ENCODE measurements around the gene MYO1E. TPM values are rescaled to one million over a fixed set of nuclear protein-coding genes. Genes with fewer than 3 reads are reported as not detected.

The MYO1E gene
- total RNA-seq, 4 donors from 2014 or later: 245 to 380 (median 268) TPM

DNA sequence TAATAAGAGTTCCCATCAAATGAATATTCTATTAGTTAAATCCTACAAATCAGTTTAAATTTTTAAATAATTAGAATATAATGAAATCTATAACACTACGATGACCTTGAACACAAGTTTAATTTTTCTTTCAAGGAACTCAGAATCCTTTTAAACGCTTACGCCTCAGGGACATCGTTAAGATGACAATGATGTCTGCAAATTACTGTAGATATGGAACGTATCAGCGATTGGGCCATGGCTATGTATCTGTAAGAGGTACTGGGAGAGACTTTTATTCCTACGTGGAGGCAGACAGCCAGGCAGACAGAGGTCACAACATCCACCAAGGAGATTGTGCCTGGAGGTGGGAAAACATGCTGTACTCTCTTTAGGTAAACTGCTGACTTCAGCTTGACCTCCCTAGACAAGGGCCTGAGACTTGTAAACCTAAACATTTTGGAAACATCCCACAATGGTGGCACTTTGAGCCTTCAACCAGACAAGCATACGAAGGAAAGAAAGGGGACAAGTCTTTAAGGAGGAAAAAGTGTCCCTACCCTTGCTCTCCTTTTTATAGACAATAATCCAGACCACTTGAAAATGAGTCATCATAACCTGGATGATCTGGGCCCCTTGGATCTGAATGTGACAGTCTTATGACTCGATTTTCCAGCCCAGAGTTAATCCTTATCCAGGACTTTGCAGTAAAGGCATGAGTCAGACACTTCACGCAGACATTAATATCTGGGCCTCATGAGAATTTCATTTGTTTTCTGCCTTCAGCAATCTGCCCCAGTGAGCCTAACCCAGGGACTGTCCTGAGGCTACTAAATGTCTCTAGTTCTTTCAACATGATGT is 172.8 kb downstream of the MYO1E start:
- Histone ChIP-seq H3K4me3 (no peak overlapping the region), H3K27ac (no peak overlapping the region), H3K36me3 (peaks cover 0 to 81% (median 0%) of the 10 kb centered on the region in 3 donors), H3K27me3 (no peaks in the 10 kb centered on the region), H3K4me1 (no peaks in the 10 kb centered on the region), H3K9me3 (no peaks in the 10 kb centered on the region)
- no peak for DNase-seq
- TF ChIP-seq POLR2A (IDR thresholded peaks at IDR 0.05): no peak
- TF ChIP-seq, protein P1, sequence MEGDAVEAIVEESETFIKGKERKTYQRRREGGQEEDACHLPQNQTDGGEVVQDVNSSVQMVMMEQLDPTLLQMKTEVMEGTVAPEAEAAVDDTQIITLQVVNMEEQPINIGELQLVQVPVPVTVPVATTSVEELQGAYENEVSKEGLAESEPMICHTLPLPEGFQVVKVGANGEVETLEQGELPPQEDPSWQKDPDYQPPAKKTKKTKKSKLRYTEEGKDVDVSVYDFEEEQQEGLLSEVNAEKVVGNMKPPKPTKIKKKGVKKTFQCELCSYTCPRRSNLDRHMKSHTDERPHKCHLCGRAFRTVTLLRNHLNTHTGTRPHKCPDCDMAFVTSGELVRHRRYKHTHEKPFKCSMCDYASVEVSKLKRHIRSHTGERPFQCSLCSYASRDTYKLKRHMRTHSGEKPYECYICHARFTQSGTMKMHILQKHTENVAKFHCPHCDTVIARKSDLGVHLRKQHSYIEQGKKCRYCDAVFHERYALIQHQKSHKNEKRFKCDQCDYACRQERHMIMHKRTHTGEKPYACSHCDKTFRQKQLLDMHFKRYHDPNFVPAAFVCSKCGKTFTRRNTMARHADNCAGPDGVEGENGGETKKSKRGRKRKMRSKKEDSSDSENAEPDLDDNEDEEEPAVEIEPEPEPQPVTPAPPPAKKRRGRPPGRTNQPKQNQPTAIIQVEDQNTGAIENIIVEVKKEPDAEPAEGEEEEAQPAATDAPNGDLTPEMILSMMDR (IDR thresholded peaks at IDR 0.05): no peak

DNA sequence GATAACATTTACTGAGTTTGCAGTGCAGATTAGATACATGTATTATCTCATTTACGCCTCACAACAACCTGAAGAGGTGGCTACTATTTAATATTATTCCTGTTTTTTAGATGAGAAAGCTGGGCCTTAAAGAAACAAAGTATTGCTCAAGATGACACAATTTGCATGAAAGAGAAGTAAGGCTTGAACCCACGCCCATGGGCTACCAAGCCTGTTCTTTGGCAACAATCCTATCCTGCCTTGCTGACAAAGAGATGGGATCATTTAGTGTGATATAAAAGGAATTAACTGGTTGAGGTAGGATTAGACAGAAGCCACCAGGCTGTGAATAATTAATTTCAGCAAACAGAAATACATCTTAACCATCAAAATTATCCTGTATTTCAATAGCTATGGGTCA is 175.2 kb downstream of the MYO1E start:
- Histone ChIP-seq H3K27me3 (no peaks in the 10 kb centered on the region), H3K4me3 (no peak overlapping the region), H3K36me3 (peaks cover 0 to 81% (median 0%) of the 10 kb centered on the region in 3 donors), H3K27ac (no peak overlapping the region), H3K4me1 (no peaks in the 10 kb centered on the region), H3K9me3 (no peaks in the 10 kb centered on the region)
- TF ChIP-seq POLR2A (IDR thresholded peaks at IDR 0.05): no peak
- TF ChIP-seq, protein P1 (IDR thresholded peaks at IDR 0.05): no peak
- DNase-seq: no peak

DNA sequence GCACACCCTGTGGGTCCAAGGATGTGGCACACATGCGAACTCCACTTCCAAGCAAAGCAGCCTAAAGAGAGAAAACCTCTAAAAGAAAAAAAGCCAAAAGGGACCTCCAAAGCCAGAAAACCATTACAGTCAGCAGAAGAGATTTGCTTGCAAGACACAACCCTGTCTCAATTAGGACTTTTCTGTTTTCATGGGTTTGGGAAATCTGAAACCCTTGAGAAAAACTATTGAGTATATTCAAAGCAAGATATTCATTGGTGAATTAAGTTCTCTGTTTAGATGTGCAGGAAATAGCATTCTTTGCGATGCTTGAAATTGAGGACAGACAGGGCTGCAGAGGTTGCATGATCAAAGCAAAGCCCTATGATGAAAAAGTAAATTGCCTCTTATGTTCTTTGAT is 176.3 kb downstream of the MYO1E start:
- DNase-seq: no peak
- Histone ChIP-seq H3K36me3 (peaks cover 0 to 81% (median 0%) of the 10 kb centered on the region in 3 donors), H3K27ac (no peak overlapping the region), H3K4me3 (no peak overlapping the region), H3K9me3 (no peaks in the 10 kb centered on the region), H3K27me3 (no peaks in the 10 kb centered on the region), H3K4me1 (no peaks in the 10 kb centered on the region)
- no peak for TF ChIP-seq POLR2A (IDR thresholded peaks at IDR 0.05)
- TF ChIP-seq, protein P1 (IDR thresholded peaks at IDR 0.05): no peak

DNA sequence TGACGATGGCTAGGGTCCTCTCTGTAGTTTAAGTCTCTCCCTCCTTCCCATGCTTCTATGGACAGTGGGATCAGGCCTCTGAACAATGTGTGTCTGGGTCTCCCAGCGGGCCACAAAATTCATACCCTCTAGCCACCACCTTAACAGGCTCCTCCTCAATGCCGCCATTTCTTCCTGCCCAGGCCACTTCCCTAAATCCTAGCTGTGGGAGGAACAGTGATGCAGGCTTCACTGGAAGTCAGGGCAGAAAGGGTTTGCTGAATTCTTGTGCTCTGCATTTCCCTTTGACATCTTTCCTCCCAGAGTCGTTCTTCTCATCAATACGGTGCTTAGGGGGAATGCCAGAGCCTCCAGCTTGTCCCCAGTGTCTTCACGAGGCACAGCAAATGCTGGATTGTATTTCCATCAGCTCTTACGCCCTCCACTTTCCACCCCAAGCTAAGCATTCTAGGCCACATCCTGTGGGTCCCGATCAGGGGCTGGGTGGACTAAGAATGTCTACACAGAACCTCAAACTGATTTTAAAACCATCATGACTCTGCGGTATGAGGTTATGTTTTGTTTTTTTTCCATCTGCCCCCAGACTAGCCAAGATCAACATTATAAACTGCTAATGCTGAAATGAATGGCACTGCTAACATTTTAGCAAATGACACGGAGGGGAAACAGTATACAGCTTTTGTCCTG is 177.9 kb downstream of the MYO1E start:
- H3K4me1 ChIP-seq: no peaks in the 10 kb centered on the region
- H3K4me3 ChIP-seq: no peak overlapping the region
- DNase-seq: no peak
- H3K27ac ChIP-seq: no peak overlapping the region
- peaks cover 0 to 79% (median 0%) of the 10 kb centered on the region in 3 donors for H3K36me3 ChIP-seq
- TF ChIP-seq, protein P1 (IDR thresholded peaks at IDR 0.05): no peak
- no peak for TF ChIP-seq POLR2A (IDR thresholded peaks at IDR 0.05)
- no peaks in the 10 kb centered on the region for H3K27me3 ChIP-seq
- no peaks in the 10 kb centered on the region for H3K9me3 ChIP-seq

DNA sequence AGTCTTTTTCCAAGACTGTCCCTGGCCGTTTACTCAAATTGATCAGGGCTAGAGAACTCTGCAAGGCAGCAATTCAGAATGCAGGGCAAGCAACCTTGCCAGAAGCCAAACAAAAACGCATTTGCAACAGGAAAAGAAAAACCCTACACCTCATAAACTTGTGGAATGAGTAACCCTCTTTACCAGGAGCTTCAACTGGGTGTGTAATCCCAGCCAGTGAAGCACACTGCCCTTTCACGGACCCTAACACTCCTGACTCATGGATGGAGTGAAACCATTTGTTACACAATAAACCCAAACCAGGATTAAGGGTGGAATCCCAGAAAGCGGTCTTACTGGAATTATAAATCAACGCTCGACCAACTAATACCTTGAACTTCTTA is 180.8 kb downstream of the MYO1E start:
- peaks cover 0 to 90% (median 0%) of the 10 kb centered on the region in 3 donors for H3K36me3 ChIP-seq
- TF ChIP-seq, protein P1 (IDR thresholded peaks at IDR 0.05): no peak
- no peak for TF ChIP-seq POLR2A (IDR thresholded peaks at IDR 0.05)

More for the DNA sequence above, 180.8 kb downstream of the MYO1E start:
- Histone ChIP-seq H3K27ac (no peak overlapping the region), H3K4me3 (no peak overlapping the region), H3K4me1 (no peaks in the 10 kb centered on the region), H3K27me3 (no peaks in the 10 kb centered on the region), H3K9me3 (no peaks in the 10 kb centered on the region)
- DNase-seq: no peak
